H9 (cell line): ENCODE data around the gene PRELID1. TPM values are rescaled to one million over a fixed set of nuclear protein-coding genes. Genes with fewer than 3 reads are reported as not detected.

ENCODE experiments used
- DNase-seq: peaks from one replicate; pipeline ENCODE4 v3.0.0-alpha.2; 2017
- H2AFZ ChIP-seq: one replicate; pipeline ENCODE4 v1.6.1; 2013; ENCODE audit warnings: mild to moderate bottlenecking, low read length, control low read depth, moderate library complexity
- H2AK5ac ChIP-seq: 2 replicates; pipeline ENCODE4 v1.6.1; 2013; ENCODE audit warnings: low read length, control low read depth, mixed read lengths; ENCODE audit not compliant: insufficient read length
- H2BK120ac ChIP-seq: one replicate; pipeline ENCODE4 v1.6.1; 2013; ENCODE audit warnings: low read depth, mild to moderate bottlenecking, low read length, control low read depth, inconsistent platforms; ENCODE audit not compliant: poor library complexity, severe bottlenecking
- H2BK12ac ChIP-seq: 2 replicates; pipeline ENCODE4 v1.6.1; 2013; ENCODE audit warnings: low read length, control low read depth, mixed read lengths, low read depth; ENCODE audit not compliant: insufficient read length
- H2BK15ac ChIP-seq: 2 replicates; pipeline ENCODE4 v1.6.1; 2013; ENCODE audit warnings: low read depth, low read length, control low read depth
- H2BK20ac ChIP-seq: one replicate; pipeline ENCODE4 v1.6.1; 2013; ENCODE audit warnings: low read depth, mild to moderate bottlenecking, low read length, control low read depth, inconsistent platforms; ENCODE audit not compliant: poor library complexity, severe bottlenecking
- H2BK5ac ChIP-seq: 2 replicates; pipeline ENCODE4 v1.6.1; 2013; ENCODE audit warnings: low read length, control low read depth, mixed read lengths; ENCODE audit not compliant: insufficient read length
- H3K14ac ChIP-seq: 2 replicates; pipeline ENCODE4 v1.6.1; 2013; ENCODE audit warnings: low read length, control low read depth; ENCODE audit not compliant: insufficient read depth
- H3K18ac ChIP-seq: 2 replicates; pipeline ENCODE4 v1.6.1; 2013; ENCODE audit warnings: low read depth, mild to moderate bottlenecking, mixed read lengths, low read length, control low read depth; ENCODE audit not compliant: insufficient read length
- H3K23ac ChIP-seq: 2 replicates; pipeline ENCODE4 v1.6.1; 2013; ENCODE audit warnings: low read length, control low read depth, mixed read lengths, low read depth; ENCODE audit not compliant: insufficient read length
- H3K23me2 ChIP-seq: 2 replicates; pipeline ENCODE4 v1.6.1; 2013; ENCODE audit warnings: low read depth, mild to moderate bottlenecking, mixed read lengths, low read length, control low read depth; ENCODE audit not compliant: insufficient read length, poor library complexity, severe bottlenecking
- H3K27ac ChIP-seq: 2 replicates; pipeline ENCODE4 v1.5.1; 2013; ENCODE audit warnings: low read length, control low read depth, mixed read lengths, low read depth; ENCODE audit not compliant: insufficient read length
- H3K27me3 ChIP-seq: 2 replicates; pipeline ENCODE4 v1.6.1; 2013; ENCODE audit warnings: low read length, control low read depth, inconsistent platforms; ENCODE audit not compliant: insufficient read depth
- H3K4ac ChIP-seq: 2 replicates; pipeline ENCODE4 v1.6.1; 2013; ENCODE audit warnings: low read depth, mild to moderate bottlenecking, control low read depth, inconsistent platforms, low read length, moderate library complexity
- H3K4me1 ChIP-seq: 2 replicates; pipeline ENCODE4 v1.6.1; 2013; ENCODE audit warnings: low read length, control low read depth, inconsistent platforms; ENCODE audit not compliant: insufficient read depth
- H3K4me2 ChIP-seq: 2 replicates; pipeline ENCODE4 v1.6.1; 2013; ENCODE audit warnings: low read length, control low read depth, mixed read lengths; ENCODE audit not compliant: insufficient read length, insufficient read depth
- H3K56ac ChIP-seq: 2 replicates; pipeline ENCODE4 v1.6.1; 2013; ENCODE audit warnings: low read depth, mild to moderate bottlenecking, mixed read lengths, low read length, control low read depth; ENCODE audit not compliant: insufficient read length
- H3K79me1 ChIP-seq: 2 replicates; pipeline ENCODE4 v1.6.1; 2013; ENCODE audit warnings: low read depth, mild to moderate bottlenecking, moderate library complexity, low read length, control low read depth, inconsistent platforms; ENCODE audit not compliant: insufficient read depth, poor library complexity, severe bottlenecking
- H3K79me2 ChIP-seq: 2 replicates; pipeline ENCODE4 v1.6.1; 2013; ENCODE audit warnings: low read length, control low read depth, inconsistent platforms; ENCODE audit not compliant: insufficient read depth
- H3K9ac ChIP-seq: 2 replicates; pipeline ENCODE4 v1.6.1; 2013; ENCODE audit warnings: low read length, control low read depth, mixed read lengths; ENCODE audit not compliant: insufficient read length; ENCODE audit errors: extremely low read depth
- H3K9me3 ChIP-seq: one replicate; pipeline ENCODE4 v1.6.1; 2013; ENCODE audit warnings: low read depth, low read length, inconsistent platforms; ENCODE audit not compliant: control insufficient read depth
- H3T11ph ChIP-seq: one replicate; pipeline ENCODE4 v1.6.1; 2013; ENCODE audit warnings: mild to moderate bottlenecking, low read length, control low read depth, inconsistent platforms
- H4K20me1 ChIP-seq: one replicate; pipeline ENCODE4 v1.6.1; 2013; ENCODE audit not compliant: control insufficient read depth, insufficient read length, insufficient read depth
- H4K5ac ChIP-seq: 2 replicates; pipeline ENCODE4 v1.6.1; 2013; ENCODE audit warnings: low read depth, mild to moderate bottlenecking, mixed read lengths, low read length, control low read depth; ENCODE audit not compliant: insufficient read length
- H4K8ac ChIP-seq: replicated peaks from 2 replicates; pipeline ENCODE4 v1.6.1; 2013; ENCODE audit warnings: low read length, control low read depth, mixed read lengths, low read depth; ENCODE audit not compliant: insufficient read length
- H4K91ac ChIP-seq: 2 replicates; pipeline ENCODE4 v1.6.1; 2013; ENCODE audit warnings: low read depth, mild to moderate bottlenecking, moderate library complexity, mixed read lengths, low read length, control low read depth; ENCODE audit not compliant: insufficient read length
- H3K27ac Mint-ChIP-seq, 3 experiments: 2 replicates in 2 of 3; 3 replicates in 1 of 3; pipeline ENCODE4 v1.8.0; 2020 to 2021; ENCODE audit warnings: mixed read lengths in 3 of 3, mild to moderate bottlenecking in 1 of 3, moderate library complexity in 1 of 3
- H3K27me3 Mint-ChIP-seq: 2 replicates; pipeline ENCODE4 v1.8.0; 2021; ENCODE audit warnings: low read depth, mild to moderate bottlenecking, moderate library complexity, mixed read lengths
- H3K36me3 Mint-ChIP-seq, 3 experiments: 2 replicates in 2 of 3; 3 replicates in 1 of 3; pipeline ENCODE4 v1.8.0; 2020 to 2021; ENCODE audit warnings: low read depth in 3 of 3, mixed read lengths in 3 of 3; ENCODE audit not compliant: insufficient read depth in 1 of 3
- H3K4me1 Mint-ChIP-seq, 2 experiments: 2 replicates each; pipeline ENCODE4 v1.8.0; 2020; ENCODE audit warnings: mixed read lengths in 2 of 2
- H3K4me3 Mint-ChIP-seq, 2 experiments: 2 replicates in 1 of 2; 3 replicates in 1 of 2; pipeline ENCODE4 v1.8.0; 2020 to 2021; ENCODE audit warnings: mild to moderate bottlenecking in 2 of 2, mixed read lengths in 2 of 2, moderate library complexity in 1 of 2
- H3K9me3 Mint-ChIP-seq, 2 experiments: 2 replicates in 1 of 2; 3 replicates in 1 of 2; pipeline ENCODE4 v1.8.0; 2020; ENCODE audit warnings: mild to moderate bottlenecking in 2 of 2, mixed read lengths in 2 of 2, moderate library complexity in 1 of 2
- CTCF ChIP-seq: fragments of 200-600 bp; sonication (generic); conservative IDR thresholded peaks from 3 replicates; pipeline ENCODE4 v1.8.0; 2021; ENCODE audit warnings: antibody characterized with exemption, mild to moderate bottlenecking
- WGBS: extraction: QIAGEN DNeasy Blood & Tissue Kit; methylation state at CpG from one replicate; pipeline ENCODE4 v1.1.7; 2013; ENCODE audit warnings: missing lambda C conversion rate, low lambda C conversion rate, mixed read lengths; ENCODE audit not compliant: insufficient read length; ENCODE audit errors: extremely low coverage; 5-methylcytosine and 5-hydroxymethylcytosine counted together
- total RNA-seq: library from RNA; stranded (reverse); gene quantifications from 2 replicates; pipeline ENCODE4 v1.2.1, GENCODE V29; 2021

The PRELID1 gene
- total RNA-seq, 1 experiment from 2014 or later: 213 TPM

DNA sequence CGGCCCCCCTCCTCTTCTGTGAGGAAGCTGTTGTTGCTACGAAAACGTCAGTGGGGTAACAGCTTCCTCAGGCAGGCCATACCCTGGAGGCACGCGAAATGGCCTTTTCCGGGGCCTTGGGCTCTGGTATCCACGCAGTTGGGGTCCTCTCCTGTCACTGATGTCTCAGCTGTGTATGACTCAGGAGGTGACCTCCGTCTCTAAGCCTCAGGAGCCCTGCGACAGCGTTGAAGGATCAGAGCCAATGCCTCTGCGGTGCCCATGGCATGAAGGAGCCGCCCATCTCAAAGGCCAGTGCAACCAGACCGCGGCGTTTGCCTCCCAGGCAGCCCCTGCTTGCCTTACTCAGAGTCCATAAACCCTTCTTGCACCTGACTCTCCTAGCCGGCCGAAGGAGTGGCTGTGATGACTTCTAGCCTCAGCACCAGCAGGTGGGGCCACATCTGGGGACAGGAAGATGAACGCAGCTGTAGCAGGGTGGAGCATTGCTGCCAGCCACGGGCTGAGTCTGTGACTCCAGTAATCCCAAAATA is 9.1 kb downstream of the PRELID1 start:
- no CpG with 5 or more reads among the region's 19 CpGs for WGBS
- Histone ChIP-seq H3K9me3 (no peaks in the 10 kb centered on the region), H3T11ph (no peak overlapping the region), H3K14ac (peak overlapping the region; percentile 10), H2AK5ac (no peak overlapping the region), H2BK20ac (no peak overlapping the region), H3K4me1 (no peaks in the 10 kb centered on the region), H4K20me1 (no peaks in the 10 kb centered on the region), H3K27ac (no peak overlapping the region), H4K8ac (no peak overlapping the region), H3K4ac (no peak overlapping the region), H2AFZ (no peak overlapping the region), H3K4me2 (peak overlapping the region; percentile 88), H3K18ac (peak overlapping the region; percentile 37), H3K23ac (no peak overlapping the region), H2BK5ac (no peak overlapping the region), H4K91ac (no peak overlapping the region), H2BK120ac (no peak overlapping the region), H2BK12ac (no peak overlapping the region), H3K56ac (no peak overlapping the region), H3K79me1 (no peaks in the 10 kb centered on the region), H4K5ac (no peak overlapping the region), H3K79me2 (no peaks in the 10 kb centered on the region), H3K27me3 (no peaks in the 10 kb centered on the region), H2BK15ac (no peak overlapping the region), H3K9ac (peak overlapping the region; percentile 50), H3K23me2 (peaks cover 14% of the 10 kb centered on the region)
- Mint-ChIP-seq H3K27ac (peak overlapping the region in 2 of 3 experiments; percentile 18 to 79; a peak in 3 of 7 replicates), H3K4me1 (peaks cover 14 to 20% of the 10 kb centered on the region in 2 experiments), H3K9me3 (no peaks in the 10 kb centered on the region), H3K27me3 (no peaks in the 10 kb centered on the region; the same call in 1 of the 2 replicates), H3K4me3 (peak overlapping the region; percentile 76 to 83), H3K36me3 (peaks cover 0 to 5% (median 0%) of the 10 kb centered on the region in 3 experiments; a peak in 1 of 7 replicates)
- peak; percentile 21; the same call in 1 of the 3 replicates for TF ChIP-seq CTCF
- peak; percentile 84 for DNase-seq
